Activated naive CD8-positive, alpha-beta T cell treated with anti-CD3 and anti-CD28 coated beads for 36 hours (primary cell): ENCODE results near the gene COTL1. TPM values are rescaled to one million over a fixed set of nuclear protein-coding genes. Genes with fewer than 3 reads are reported as not detected.

Source experiments
- DNase-seq: peaks from one replicate; pipeline ENCODE4 v3.0.0; 2021
- H3K27ac Mint-ChIP-seq: one replicate; pipeline ENCODE4 v1.8.0; 2022; ENCODE audit warnings: mild to moderate bottlenecking, moderate library complexity, mixed read lengths
- H3K27me3 Mint-ChIP-seq: one replicate; pipeline ENCODE4 v1.8.0; 2022; ENCODE audit warnings: mild to moderate bottlenecking, mixed read lengths
- H3K36me3 Mint-ChIP-seq: one replicate; pipeline ENCODE4 v1.8.0; 2021; ENCODE audit warnings: mild to moderate bottlenecking, mixed read lengths
- H3K4me1 Mint-ChIP-seq: one replicate; pipeline ENCODE4 v1.8.0; 2021; ENCODE audit warnings: mixed read lengths
- H3K4me3 Mint-ChIP-seq: one replicate; pipeline ENCODE4 v1.8.0; 2022; ENCODE audit warnings: mild to moderate bottlenecking, moderate library complexity, mixed read lengths
- H3K9me3 Mint-ChIP-seq: one replicate; pipeline ENCODE4 v1.8.0; 2022; ENCODE audit warnings: mixed read lengths
- total RNA-seq, 2 experiments: library from RNA; stranded (reverse); gene quantifications; one replicate each; pipeline ENCODE4 v1.2.3, GENCODE V29; 2021

The COTL1 gene
- total RNA-seq, 2 experiments from 2014 or later = 588 to 605 TPM

- Mint-ChIP-seq H3K4me3 (peak overlapping the region; percentile 97), H3K9me3 (no peaks in the 10 kb centered on the region), H3K27me3 (no peaks in the 10 kb centered on the region), H3K27ac (peak overlapping the region; percentile 88), H3K4me1 (peaks cover 70% of the 10 kb centered on the region), H3K36me3 (peaks cover 85% of the 10 kb centered on the region)
- no peak for DNase-seq
These were observed 4.3 kb downstream of the COTL1 start for GRCh38 chr16:84613408-84614072.

- Mint-ChIP-seq H3K27me3 (no peaks in the 10 kb centered on the region), H3K36me3 (peaks cover 94% of the 10 kb centered on the region), H3K9me3 (no peaks in the 10 kb centered on the region), H3K4me1 (peaks cover 77% of the 10 kb centered on the region), H3K27ac (no peak overlapping the region), H3K4me3 (no peak overlapping the region)
- DNase-seq = no peak
These were observed 5.2 kb downstream of the COTL1 start for GRCh38 chr16:84612686-84613085.

- H3K27me3 Mint-ChIP-seq = no peaks in the 10 kb centered on the region
- H3K36me3 Mint-ChIP-seq = peaks cover 97% of the 10 kb centered on the region
- H3K4me3 Mint-ChIP-seq = no peak overlapping the region
- H3K27ac Mint-ChIP-seq = peak overlapping the region; percentile 27
- no peak for DNase-seq
- no peaks in the 10 kb centered on the region for H3K9me3 Mint-ChIP-seq
- peaks cover 89% of the 10 kb centered on the region for H3K4me1 Mint-ChIP-seq
These were observed 6.8 kb downstream of the COTL1 start for GRCh38 chr16:84611041-84611440.

DNA sequence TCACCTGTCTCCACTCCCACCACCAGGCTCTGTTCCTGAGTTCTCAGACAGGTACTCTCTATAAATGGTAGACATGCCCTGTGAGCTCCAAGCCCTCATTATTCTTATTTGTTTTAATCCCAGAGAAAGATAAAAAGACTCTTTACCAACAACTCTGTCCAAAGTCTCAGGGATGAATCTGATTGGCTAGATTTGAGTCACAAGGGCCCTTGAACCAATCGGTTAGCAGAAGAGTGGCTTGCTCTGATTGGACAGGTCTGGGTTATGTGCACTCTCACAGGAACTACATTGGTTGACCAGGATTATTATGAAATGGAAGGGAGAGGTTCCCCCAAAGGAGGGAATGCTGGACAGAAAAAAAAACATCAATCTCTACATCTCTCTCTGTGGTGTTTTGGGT, 7.5 kb downstream of the COTL1 start:
- Mint-ChIP-seq H3K9me3 (no peaks in the 10 kb centered on the region), H3K27ac (peak overlapping the region; percentile 81), H3K4me3 (no peak overlapping the region), H3K4me1 (peaks cover 87% of the 10 kb centered on the region), H3K27me3 (no peaks in the 10 kb centered on the region), H3K36me3 (peaks cover 97% of the 10 kb centered on the region)
- no peak for DNase-seq

DNA sequence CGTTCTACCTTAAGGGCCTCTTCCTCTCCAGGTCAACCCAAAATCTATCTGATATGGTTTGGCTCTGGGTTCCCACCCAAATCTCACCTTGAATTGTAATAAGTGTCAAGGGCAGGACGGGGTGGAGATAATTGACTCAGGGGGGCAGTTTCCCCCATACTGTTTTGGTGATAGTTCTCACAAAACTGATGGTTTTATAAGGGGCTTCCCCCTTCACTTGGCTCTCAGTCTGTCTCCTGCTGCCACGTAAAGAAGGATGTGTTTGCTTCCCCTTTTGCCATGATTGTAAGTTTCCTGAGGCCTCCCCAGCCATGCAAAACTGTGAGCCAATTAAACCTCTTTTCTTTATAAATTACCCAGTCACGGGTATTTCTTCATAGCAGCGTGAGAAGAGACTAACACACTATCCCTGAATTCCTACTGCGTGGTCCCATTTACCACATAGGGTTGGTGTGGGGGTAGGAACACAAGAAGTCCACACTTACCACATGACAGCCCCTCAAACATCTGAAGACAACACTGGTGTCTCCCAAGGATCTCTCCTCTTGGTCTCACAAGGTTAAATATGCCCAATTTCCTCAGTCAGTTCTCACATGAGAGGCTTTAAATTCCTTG, 8.2 kb downstream of the COTL1 start:
- Mint-ChIP-seq H3K4me1 (peaks cover 87% of the 10 kb centered on the region), H3K27ac (peak overlapping the region; percentile 81), H3K27me3 (no peaks in the 10 kb centered on the region), H3K9me3 (no peaks in the 10 kb centered on the region), H3K36me3 (peaks cover 94% of the 10 kb centered on the region), H3K4me3 (peak overlapping the region; percentile 39)
- no peak for DNase-seq

DNA sequence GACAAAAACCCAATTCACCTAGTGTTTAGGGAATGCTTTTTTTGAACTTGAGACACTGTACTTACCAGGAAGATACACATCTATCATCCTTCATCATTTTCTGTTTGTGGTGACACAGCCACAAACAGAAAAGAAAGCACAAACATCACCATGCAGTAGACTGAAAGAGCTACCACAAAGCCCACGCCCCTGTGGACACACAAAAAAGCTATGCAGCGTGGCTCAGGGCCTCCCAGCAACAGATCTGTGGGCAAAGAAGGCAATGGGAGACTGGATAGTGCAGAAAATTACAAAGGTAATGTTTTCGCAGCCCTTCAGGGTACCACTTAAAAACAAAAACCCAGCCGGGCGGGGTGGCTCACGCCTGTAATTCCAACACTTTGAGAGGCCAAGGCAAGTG, 9.6 kb downstream of the COTL1 start:
- Mint-ChIP-seq H3K27ac (peak overlapping the region; percentile 81), H3K27me3 (no peaks in the 10 kb centered on the region), H3K36me3 (peaks cover 89% of the 10 kb centered on the region), H3K9me3 (no peaks in the 10 kb centered on the region), H3K4me1 (peaks cover 84% of the 10 kb centered on the region), H3K4me3 (peak overlapping the region; percentile 55)
- no peak for DNase-seq

DNA sequence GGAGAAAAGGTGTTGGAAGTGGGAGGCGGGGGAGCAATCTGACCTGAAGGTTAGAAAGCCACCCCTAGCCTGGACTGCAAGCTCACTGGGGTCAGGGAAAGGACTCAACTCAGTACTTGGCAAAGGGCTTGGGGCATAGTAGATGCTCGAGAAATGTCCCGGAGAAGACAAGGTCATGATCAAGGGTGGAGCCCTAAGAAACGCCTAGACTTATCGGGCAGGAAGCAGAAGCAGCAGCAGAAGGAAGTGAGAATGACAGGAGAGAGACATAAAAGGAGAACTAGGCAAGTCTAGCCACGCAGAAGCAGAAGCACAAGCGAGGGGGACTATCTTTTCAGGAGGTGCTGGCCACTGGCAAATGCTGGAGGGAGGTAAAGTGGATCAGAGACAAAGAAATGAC, 10.2 kb downstream of the COTL1 start:
- Mint-ChIP-seq H3K4me3 (peak overlapping the region; percentile 55), H3K27ac (peak overlapping the region; percentile 81), H3K36me3 (peaks cover 89% of the 10 kb centered on the region), H3K4me1 (peaks cover 87% of the 10 kb centered on the region), H3K27me3 (no peaks in the 10 kb centered on the region), H3K9me3 (no peaks in the 10 kb centered on the region)
- DNase-seq = no peak

GRCh38 chr16:84607061-84607460, 10.8 kb downstream of the COTL1 start:
- Mint-ChIP-seq H3K4me1 (peaks cover 89% of the 10 kb centered on the region), H3K9me3 (no peaks in the 10 kb centered on the region), H3K36me3 (peaks cover 86% of the 10 kb centered on the region), H3K27ac (peak overlapping the region; percentile 81), H3K27me3 (no peaks in the 10 kb centered on the region), H3K4me3 (peak overlapping the region; percentile 23)
- no peak for DNase-seq

DNA sequence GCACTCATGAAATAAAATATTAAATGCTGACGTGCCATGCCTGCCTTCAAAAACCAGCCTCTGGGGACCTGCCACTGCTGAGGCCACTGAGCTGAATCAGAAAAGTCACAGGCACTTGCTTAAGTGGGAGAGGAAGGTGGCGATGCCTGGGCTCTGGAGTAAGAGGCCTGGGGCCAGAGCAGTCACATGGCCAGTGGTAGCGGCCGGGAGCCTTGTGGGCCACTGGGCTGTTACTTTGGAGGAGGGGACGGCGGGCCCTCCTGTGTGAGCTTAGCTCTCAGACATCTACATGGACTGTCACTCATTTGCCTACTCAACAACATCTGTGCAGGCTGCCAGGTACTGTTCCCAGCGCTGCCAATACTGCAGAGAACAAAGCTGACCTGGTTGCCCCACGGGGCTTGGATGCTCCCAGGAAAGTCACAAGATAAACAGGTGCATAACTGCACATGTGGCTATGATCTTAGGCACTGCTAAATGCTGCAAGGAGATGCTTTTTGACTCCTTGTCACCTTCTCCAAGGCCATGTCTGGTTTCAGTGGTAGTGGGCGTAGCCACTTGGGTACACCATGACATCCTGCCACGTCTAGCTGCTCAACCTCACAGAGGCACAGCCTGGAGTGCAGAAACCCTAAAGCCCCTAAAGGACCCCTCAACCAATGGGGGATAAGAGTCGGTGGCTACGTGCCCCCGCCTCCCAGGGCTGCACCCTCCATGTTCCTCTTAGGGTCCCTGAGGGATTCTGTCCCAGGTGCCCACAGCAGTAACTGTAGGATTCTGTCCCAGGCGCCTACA, 11.6 kb downstream of the COTL1 start:
- H3K27ac Mint-ChIP-seq = peak overlapping the region; percentile 81
- no peaks in the 10 kb centered on the region for H3K9me3 Mint-ChIP-seq
- H3K4me3 Mint-ChIP-seq = no peak overlapping the region
- H3K36me3 Mint-ChIP-seq = peaks cover 78% of the 10 kb centered on the region
- no peaks in the 10 kb centered on the region for H3K27me3 Mint-ChIP-seq
- H3K4me1 Mint-ChIP-seq = peaks cover 89% of the 10 kb centered on the region
- DNase-seq = no peak

DNA sequence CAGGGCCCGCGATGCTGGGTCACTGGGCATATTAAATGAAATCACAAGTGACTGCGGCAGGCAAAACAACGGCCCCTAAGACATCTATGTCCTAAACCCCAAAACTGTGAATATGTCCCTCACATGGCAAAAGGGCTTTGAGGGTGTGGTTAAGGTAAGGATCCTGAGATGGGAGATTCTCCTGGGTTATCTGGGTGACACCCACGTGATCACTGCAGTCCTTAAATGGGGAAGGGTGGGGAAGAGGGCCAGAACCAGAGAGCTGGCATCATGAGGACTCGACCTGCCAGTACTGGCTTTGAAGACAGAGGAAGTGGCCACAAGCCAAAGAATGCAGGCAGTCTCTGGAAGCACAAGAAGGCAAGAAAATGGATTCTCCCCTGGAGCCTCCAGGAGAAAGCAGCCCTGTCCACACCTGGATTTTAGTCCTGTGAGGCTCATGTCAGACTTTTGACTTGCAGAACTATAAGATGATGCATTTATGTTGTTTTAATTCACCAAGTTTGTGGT, 12.5 kb downstream of the COTL1 start:
- Mint-ChIP-seq H3K9me3 (no peaks in the 10 kb centered on the region), H3K36me3 (peaks cover 74% of the 10 kb centered on the region), H3K4me1 (peaks cover 90% of the 10 kb centered on the region), H3K4me3 (peak overlapping the region; percentile 6), H3K27me3 (no peaks in the 10 kb centered on the region), H3K27ac (no peak overlapping the region)
- no peak for DNase-seq

DNA sequence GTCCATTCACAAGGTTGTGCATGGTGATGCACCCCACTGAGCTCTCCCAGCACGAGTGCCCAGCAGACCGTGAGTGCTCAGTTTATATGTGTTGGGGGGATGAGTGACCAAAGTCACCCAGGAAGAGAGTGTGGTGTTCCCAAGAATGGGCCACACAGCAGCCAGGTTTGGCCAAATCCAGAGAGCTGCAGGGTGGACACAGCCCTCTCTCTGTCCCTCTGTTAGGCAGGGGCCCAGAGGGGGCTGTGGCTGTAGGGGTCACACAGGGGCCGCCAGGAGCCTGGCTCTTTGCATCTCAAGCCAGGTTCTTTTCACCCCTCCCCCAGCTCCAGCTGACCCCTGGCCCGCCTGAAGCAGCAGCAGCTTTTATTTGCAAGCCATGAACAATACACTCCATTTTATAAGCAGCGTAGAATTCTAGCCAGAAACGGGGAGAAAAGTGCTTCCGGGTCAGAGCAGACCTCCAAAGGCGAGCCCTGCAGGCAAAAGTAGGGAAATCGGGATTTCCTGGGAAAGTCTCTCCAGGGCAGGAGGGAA, 13.3 kb downstream of the COTL1 start:
- peak overlapping the region; percentile 48 for H3K4me3 Mint-ChIP-seq

GRCh38 chr16:84603940-84604339, 13.9 kb downstream of the COTL1 start:
- peak overlapping the region; percentile 86 for H3K27ac Mint-ChIP-seq
- no peaks in the 10 kb centered on the region for H3K27me3 Mint-ChIP-seq
- no peaks in the 10 kb centered on the region for H3K9me3 Mint-ChIP-seq
- peaks cover 89% of the 10 kb centered on the region for H3K4me1 Mint-ChIP-seq
- peaks cover 63% of the 10 kb centered on the region for H3K36me3 Mint-ChIP-seq
- no peak overlapping the region for H3K4me3 Mint-ChIP-seq
- DNase-seq = no peak

More for the DNA sequence above, 13.3 kb downstream of the COTL1 start:
- Mint-ChIP-seq H3K9me3 (no peaks in the 10 kb centered on the region), H3K4me1 (peaks cover 90% of the 10 kb centered on the region), H3K27me3 (no peaks in the 10 kb centered on the region), H3K27ac (peak overlapping the region; percentile 86), H3K36me3 (peaks cover 68% of the 10 kb centered on the region)
- no peak for DNase-seq

DNA sequence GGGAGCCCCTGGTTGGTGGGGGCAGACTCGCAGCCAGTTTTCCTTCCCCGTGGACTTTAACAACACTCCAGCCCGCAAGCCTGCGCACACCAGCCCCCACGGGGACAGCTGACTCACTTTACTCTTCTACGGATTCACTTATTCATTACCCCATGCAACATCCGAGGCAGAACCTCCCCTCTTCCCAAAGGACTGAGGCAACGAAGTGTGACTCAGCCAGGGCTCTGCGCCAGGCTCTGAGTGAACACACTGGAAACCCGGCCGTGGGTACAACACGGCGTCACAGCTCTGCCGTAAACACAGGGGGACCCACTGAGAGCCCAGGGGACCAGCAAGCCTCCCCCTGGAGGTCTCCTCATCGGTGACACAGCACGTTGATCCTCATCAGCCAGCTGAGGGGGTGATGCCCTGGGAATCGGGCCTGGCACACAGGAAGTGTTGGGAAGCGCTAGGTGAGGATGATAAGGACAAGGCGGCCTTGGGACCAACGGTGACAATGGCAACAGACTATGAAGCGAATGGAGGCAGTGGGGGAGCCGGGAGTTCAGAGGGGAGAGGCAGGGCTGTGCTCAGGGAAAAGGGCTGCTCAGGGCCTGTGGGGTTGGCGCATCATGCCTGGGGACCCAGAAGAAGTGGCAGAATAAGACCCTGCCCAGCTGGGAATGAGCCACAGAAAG, 14.6 kb downstream of the COTL1 start:
- no peak for DNase-seq
- Mint-ChIP-seq H3K4me3 (peak overlapping the region; percentile 16), H3K27ac (peak overlapping the region; percentile 84), H3K36me3 (peaks cover 58% of the 10 kb centered on the region), H3K9me3 (no peaks in the 10 kb centered on the region), H3K4me1 (peaks cover 89% of the 10 kb centered on the region), H3K27me3 (no peaks in the 10 kb centered on the region)

DNA sequence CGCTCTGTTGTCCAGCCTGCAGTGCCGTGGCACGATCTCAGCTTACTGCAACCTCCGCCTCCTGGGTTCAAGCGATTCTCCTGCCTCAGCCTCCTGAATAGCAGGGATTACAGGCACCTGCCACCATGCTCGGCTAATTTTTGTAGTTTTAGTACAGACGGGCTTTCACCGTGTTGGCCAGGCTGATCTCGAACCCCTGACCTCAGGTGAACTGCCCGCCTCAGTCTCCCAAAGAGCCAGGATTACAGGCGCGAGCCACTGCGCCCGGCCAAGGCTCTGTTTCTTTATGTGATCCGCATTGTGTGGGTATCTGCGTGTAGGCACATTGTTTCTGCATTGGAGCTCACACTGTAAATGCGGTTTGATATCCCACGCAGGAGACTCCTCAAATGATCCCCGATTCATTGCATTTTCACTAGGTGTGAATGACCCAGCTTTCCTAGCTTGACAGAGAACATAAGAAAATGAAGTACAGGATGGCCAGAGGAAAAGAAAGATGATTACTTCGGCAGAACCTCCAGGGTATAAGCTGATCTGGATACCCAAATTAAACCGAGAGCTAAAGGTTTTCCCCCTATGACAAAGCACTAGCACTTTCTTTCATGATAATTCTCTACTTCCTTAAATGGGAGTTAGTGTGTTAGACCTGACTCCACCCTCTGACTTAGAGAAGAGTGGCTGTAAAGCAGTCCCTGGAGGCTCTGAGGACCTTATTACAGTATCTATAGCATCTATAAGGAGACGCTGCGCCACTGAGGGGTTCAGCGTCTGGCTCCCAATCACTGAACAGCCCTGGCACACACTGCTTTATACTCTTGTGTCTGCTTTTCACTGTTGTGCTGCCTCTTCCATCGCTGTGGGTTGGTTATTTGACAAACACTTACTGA, 17.3 kb downstream of the COTL1 start:
- DNase-seq = no peak
- peaks cover 90% of the 10 kb centered on the region for H3K4me1 Mint-ChIP-seq
- no peaks in the 10 kb centered on the region for H3K27me3 Mint-ChIP-seq

More for the DNA sequence above, 17.3 kb downstream of the COTL1 start:
- Mint-ChIP-seq H3K27ac (peak overlapping the region; percentile 99), H3K36me3 (peaks cover 54% of the 10 kb centered on the region), H3K4me3 (peak overlapping the region; percentile 83), H3K9me3 (no peaks in the 10 kb centered on the region)
